ENCODE data around the gene RANBP3. TPM values are rescaled to one million over a fixed set of nuclear protein-coding genes. Genes with fewer than 3 reads are reported as not detected.

The RANBP3 gene
- total RNA-seq, 4 donors from 2014 or later: 37.4 to 74.3 (median 61.3) TPM

GRCh38 chr19:5929625-5930024 lies 48.3 kb downstream of the RANBP3 start:
- ATAC-seq: no peak
- in situ Hi-C loops (cut with MboI; ENCODE audit: low sequenced_read_pairs in 4 of 4): no loop called here
- no peak overlapping the region for H3K4me3 ChIP-seq
- intact Hi-C loops (cut with DNase I; ENCODE audit: low total_unique reads): no loop called here
- H3K36me3 ChIP-seq: peaks cover 0 to 81% of the 10 kb centered on the region in 2 donors
- H3K27me3 ChIP-seq: no peaks in the 10 kb centered on the region
- DNase-seq: no peak
- no peaks in the 10 kb centered on the region for H3K9me3 ChIP-seq
- peaks cover 9 to 25% of the 10 kb centered on the region in 2 donors for H3K4me1 ChIP-seq
- no peak for TF ChIP-seq POLR2A (IDR thresholded peaks at IDR 0.05)
- TF ChIP-seq, protein P1, sequence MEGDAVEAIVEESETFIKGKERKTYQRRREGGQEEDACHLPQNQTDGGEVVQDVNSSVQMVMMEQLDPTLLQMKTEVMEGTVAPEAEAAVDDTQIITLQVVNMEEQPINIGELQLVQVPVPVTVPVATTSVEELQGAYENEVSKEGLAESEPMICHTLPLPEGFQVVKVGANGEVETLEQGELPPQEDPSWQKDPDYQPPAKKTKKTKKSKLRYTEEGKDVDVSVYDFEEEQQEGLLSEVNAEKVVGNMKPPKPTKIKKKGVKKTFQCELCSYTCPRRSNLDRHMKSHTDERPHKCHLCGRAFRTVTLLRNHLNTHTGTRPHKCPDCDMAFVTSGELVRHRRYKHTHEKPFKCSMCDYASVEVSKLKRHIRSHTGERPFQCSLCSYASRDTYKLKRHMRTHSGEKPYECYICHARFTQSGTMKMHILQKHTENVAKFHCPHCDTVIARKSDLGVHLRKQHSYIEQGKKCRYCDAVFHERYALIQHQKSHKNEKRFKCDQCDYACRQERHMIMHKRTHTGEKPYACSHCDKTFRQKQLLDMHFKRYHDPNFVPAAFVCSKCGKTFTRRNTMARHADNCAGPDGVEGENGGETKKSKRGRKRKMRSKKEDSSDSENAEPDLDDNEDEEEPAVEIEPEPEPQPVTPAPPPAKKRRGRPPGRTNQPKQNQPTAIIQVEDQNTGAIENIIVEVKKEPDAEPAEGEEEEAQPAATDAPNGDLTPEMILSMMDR (IDR thresholded peaks at IDR 0.05 in 4 of 5, conservative IDR thresholded peaks at IDR 0.05 in 1 of 5): no peak
- no peak overlapping the region for H3K27ac ChIP-seq

DNA sequence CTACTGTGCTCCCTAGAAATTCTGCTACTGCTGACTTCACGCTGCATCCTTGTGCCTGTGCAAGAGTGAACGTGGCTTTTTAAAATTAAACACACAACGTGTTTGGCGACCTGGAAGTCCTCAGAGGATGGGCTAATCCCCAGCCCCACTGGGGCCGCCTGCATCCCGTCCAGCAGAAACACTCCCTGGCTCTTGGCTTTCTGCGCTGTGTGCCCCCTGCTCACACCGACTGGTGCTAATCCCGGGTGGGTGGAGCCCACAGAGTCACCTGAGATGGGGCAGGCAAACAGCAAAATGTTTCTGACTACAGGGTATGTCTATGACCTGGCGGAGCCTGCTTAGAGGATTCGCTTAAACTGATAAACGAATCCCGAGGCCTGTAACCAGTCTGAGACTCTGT lies 48.8 kb downstream of the RANBP3 start:
- Histone ChIP-seq H3K27ac (no peak overlapping the region), H3K27me3 (no peaks in the 10 kb centered on the region), H3K4me3 (no peak overlapping the region), H3K9me3 (no peaks in the 10 kb centered on the region), H3K4me1 (peaks cover 9 to 20% of the 10 kb centered on the region in 2 donors), H3K36me3 (peaks cover 0 to 86% of the 10 kb centered on the region in 2 donors)
- in situ Hi-C loops (cut with MboI; ENCODE audit: low sequenced_read_pairs in 4 of 4): no loop called here
- TF ChIP-seq, protein P1 (IDR thresholded peaks at IDR 0.05 in 4 of 5, conservative IDR thresholded peaks at IDR 0.05 in 1 of 5): no peak
- no peak for TF ChIP-seq POLR2A (IDR thresholded peaks at IDR 0.05)
- ATAC-seq: no peak
- intact Hi-C loops (cut with DNase I; ENCODE audit: low total_unique reads): no loop called here
- DNase-seq: no peak

- TF ChIP-seq POLR2A (IDR thresholded peaks at IDR 0.05): no peak
- TF ChIP-seq, protein P1 (IDR thresholded peaks at IDR 0.05 in 4 of 5, conservative IDR thresholded peaks at IDR 0.05 in 1 of 5): no peak
- in situ Hi-C loops (cut with MboI; ENCODE audit: low sequenced_read_pairs in 4 of 4): no loop called here
- peak overlapping the region in 3 of 4 donors; percentile 23 to 68 (median 52) for H3K27ac ChIP-seq
- peaks cover 0 to 99% of the 10 kb centered on the region in 2 donors for H3K36me3 ChIP-seq
- no peaks in the 10 kb centered on the region for H3K27me3 ChIP-seq
- DNase-seq: no peak
- H3K4me3 ChIP-seq: no peak overlapping the region
- intact Hi-C loops (cut with DNase I; ENCODE audit: low total_unique reads): no loop called here
- H3K4me1 ChIP-seq: peaks cover 9 to 19% of the 10 kb centered on the region in 2 donors
- no peaks in the 10 kb centered on the region for H3K9me3 ChIP-seq
- ATAC-seq: no peak
These were observed 50.5 kb downstream of the RANBP3 start for GRCh38 chr19:5927441-5927821.

GRCh38 chr19:5926641-5927440 lies 51.1 kb downstream of the RANBP3 start:
- H3K4me1 ChIP-seq: peaks cover 9 to 19% of the 10 kb centered on the region in 2 donors
- DNase-seq (peak in 1 of 2 donors; percentile 45), ATAC-seq (peak; percentile 62 to 77)
- in situ Hi-C loops (cut with MboI; ENCODE audit: low sequenced_read_pairs in 4 of 4) (no loop called here), intact Hi-C loops (cut with DNase I; ENCODE audit: low total_unique reads) (no loop called here)
- H3K27me3 ChIP-seq: no peaks in the 10 kb centered on the region
- no peaks in the 10 kb centered on the region for H3K9me3 ChIP-seq
- TF ChIP-seq, protein P1 (IDR thresholded peaks at IDR 0.05 in 4 of 5, conservative IDR thresholded peaks at IDR 0.05 in 1 of 5): no peak
- no peak for TF ChIP-seq POLR2A (IDR thresholded peaks at IDR 0.05)
- peak overlapping the region in 3 of 4 donors; percentile 23 to 68 (median 52) for H3K27ac ChIP-seq
- peaks cover 0 to 99% of the 10 kb centered on the region in 2 donors for H3K36me3 ChIP-seq
- H3K4me3 ChIP-seq: no peak overlapping the region

Measured in gastrocnemius medialis (tissue), 4 donors.